HG03439 (cell line): ENCODE measurements around the gene ASF1B.

ENCODE experiments used
- ATAC-seq: cut with Tn5 transposase; IDR thresholded peaks from one replicate; pipeline ENCODE4 v1.9.1; 2021; ENCODE audit warnings: mild to moderate bottlenecking, moderate library complexity; ENCODE audit not compliant: unreplicated experiment

Gene ASF1B

DNA sequence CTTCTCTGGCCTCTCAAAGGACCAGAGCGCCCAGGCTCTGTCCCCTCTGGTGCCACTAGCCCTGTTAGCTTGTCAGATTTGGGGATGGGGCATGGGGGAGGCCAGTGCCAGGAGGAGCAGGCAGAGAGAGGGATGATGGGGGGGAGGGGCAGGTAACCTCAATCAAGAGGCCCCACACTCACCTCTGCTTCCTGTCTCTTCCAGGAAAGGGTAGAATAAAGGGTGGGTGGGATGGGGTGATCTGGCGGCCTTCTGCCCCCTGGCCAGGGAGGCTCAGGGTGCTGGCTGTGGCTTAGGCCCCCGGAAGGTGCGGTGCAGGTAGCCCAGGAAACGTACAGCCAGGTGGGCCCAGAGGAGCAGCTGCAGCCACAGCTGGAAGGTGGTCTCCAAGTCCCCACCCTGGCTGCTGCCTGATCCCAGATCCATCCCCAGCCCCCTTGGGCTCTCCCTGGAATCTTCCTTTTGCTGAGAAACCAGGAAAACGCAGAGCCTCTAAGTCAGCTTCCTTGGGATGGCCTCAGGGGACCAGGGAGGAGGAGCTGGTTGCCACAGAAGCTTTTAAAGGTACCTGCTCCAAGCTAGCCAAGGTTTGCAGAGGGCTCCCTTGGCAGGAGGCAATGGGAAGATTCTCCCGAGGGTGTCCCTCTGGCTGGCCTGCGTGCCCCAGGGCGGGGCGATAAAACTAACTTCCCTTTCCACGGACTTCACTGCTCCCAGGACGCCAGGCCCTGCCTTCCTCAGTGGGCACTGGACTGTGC lies 24.2 kb downstream of the ASF1B start:
- ATAC-seq: no peak

GRCh38 chr19:14111486-14111885 lies 24.9 kb downstream of the ASF1B start:
- no peak for ATAC-seq

GRCh38 chr19:14110650-14111049 lies 25.7 kb downstream of the ASF1B start:
- no peak for ATAC-seq

GRCh38 chr19:14107581-14108461 lies 28.6 kb downstream of the ASF1B start:
- ATAC-seq: no peak

DNA sequence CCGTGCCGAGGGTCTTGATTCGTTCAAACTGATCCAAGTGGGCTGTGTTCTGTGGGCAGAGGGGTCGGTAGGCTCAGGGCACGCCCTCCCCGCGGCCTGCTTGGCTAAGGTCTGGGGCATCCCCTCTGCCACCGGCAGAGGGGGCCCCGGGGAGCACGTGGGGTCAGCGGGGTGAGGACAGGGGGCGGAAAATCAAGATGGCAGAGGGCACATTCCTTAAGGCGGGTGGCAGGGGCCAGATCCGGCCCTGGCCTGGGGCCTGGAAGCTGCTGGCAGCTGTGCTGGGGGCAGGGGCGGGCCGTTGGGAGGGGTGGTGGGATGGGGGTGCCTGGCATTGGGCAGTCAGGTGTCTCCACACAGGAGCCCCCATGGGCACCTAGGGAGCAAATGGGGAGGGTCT lies 29.5 kb downstream of the ASF1B start:
- ATAC-seq: no peak

GRCh38 chr19:14105680-14106079 lies 30.7 kb downstream of the ASF1B start:
- no peak for ATAC-seq

- no peak for ATAC-seq
Observed at GRCh38 chr19:14103310-14103709, 33.1 kb downstream of the ASF1B start.

DNA sequence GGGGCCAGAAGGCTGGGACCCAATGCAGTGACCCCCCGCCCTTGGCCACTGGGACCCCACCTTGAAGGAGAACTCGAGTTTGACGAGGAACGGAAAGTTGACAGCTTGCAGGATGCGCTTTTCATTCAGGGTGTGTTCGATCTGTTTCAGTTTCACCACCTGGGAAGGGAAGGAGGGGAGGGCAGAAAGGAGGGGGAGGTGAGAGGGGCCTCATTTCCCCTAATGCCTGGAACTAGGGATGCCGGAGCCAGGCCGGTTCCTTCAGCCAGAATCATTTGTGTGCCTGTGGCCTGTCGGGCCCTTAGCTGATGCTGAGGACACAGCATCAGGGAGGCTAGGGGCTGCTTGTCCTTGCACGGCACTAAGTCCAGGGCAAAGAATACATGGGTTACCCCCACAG lies 33.6 kb downstream of the ASF1B start:
- ATAC-seq: no peak

- ATAC-seq: no peak
Observed at GRCh38 chr19:14102102-14102696, 34.2 kb downstream of the ASF1B start.

GRCh38 chr19:14101003-14101545 lies 35.3 kb downstream of the ASF1B start:
- ATAC-seq: no peak

- ATAC-seq: no peak
Observed at GRCh38 chr19:14097532-14098151, 38.7 kb downstream of the ASF1B start.

DNA sequence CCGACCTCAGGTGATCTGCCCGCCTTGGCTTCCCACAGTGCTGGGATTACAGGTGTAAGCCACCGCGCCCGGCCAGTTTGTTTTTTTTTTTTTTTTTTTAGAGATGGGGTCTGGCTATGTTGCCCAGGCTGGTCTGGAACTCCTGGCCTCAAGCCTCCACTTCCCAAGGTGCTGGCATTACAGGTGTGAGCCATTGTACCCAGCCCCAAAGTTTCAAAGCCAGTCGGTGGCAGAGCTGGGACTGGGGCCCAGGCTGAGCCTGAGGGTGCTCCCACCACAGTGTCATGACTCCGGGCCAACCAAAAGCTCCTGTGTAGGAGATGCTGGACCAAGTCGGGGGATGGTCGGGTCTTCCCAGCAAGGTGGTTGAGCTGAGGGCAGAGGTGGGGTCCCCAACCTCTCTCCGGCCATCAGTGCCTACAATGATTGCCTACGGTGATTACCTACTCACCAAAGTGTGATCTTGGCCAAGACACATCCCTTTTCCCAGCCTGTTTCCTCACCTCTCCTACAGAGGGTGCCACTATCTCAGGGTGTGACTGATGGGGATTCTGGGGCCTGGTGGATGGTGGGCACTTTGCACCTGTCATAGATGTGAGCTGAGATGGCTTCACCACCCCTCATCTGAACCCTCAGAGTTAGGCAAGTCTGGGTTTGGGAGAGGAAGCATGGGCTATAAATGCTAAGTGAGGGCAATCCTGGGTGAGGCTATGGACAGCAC lies 40.0 kb downstream of the ASF1B start:
- no peak for ATAC-seq

DNA sequence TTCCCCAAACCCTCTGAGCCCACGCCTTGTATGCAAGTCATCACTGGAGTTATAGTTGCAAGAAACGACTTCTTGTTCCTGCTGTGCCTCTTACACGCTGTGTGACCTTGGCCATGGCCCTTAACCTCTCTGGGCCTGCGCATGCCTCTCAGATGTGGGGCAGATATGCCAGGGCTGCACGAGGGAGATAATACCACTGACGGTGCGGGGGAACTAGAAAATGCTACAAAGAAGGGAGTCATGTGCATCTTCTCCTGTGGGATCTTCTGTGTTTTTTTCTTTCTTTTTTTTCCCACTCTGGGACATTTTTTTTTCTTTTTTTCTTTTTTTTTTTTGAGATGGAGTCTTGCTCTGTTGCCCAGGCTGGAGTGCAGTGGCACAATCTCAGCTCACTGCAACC lies 41.5 kb downstream of the ASF1B start:
- no peak for ATAC-seq

GRCh38 chr19:14093117-14093823 lies 43.1 kb downstream of the ASF1B start:
- ATAC-seq: no peak

DNA sequence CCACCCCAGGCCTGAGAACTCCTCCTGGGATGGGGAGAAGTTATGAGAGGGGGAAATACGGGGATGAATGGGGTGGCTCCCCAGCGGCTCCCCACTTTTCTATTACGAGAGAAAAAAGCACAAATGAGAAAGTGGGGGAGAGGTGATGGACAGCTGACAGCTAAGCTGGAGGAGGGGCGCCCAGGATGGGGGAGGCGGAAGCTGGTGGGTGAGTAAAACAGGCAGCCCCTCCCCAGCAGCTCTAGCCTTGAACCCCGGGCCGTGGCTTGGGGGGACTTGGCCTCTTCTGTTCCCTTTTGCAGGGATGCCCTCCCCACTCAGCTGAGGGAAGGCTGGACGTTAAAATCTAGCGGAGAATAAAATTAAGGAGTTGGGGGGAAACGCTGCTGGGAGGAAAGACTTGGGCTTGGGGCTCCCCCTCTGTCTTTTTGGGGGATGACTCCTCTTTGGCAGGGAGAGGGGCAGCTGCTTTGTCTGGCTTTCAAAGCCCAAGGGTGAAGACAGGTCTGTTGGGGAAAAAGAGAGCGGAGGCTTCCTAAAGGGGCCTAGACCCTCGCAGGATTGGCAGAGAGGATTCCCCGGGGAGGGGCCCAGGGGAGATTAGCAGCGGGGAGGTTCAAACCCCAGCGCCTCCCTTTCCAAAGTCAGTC lies 44.5 kb downstream of the ASF1B start:
- ATAC-seq: peak; percentile 4

- peak; percentile 54 for ATAC-seq
Observed at GRCh38 chr19:14091081-14091812, 45.1 kb downstream of the ASF1B start.

DNA sequence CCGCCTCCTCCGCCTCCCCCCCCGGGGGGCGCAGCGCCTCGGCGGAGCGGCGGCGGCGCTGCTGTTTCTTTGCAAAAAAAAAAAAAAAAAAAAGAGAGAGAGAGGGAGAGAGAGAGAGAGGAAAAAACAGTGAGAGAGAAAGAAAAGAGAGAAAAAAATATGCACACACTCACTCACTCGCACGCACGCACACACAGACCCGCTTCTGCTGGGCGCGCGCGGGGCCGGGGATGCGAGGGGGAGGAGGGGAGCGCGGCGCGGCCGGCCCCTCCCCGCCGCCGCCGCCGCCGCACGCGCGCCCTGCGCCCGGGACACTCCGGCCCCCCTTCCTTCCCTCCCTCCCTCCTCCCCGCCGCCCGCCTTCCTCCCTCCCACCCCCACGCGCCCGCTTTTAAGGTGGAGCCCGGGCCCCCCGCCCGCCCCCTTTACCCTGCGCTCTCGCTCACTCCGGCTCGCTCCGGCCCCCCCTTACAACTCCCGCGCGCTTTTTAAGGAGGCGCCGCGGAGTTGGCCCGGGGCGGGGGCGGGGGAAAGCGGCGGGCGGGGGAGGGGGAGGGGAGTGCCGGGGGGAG lies 45.8 kb downstream of the ASF1B start, which contains the start of gene SAMD1:
Gene SAMD1 (minus strand): TSS at position 243 of the 572 bp plus-strand sequence.
- peak; percentile 32 for ATAC-seq
